GM12873 (cell line): Measurements from ENCODE around the gene TARDBP.

ENCODE experiments used
- TF ChIP-seq, protein P1 (sequence below): IDR thresholded peaks from 2 replicates; pipeline ENCODE4 v1.5.1; 2012; ENCODE audit warnings: low read depth, mild to moderate bottlenecking, moderate library complexity, low read length, control low read depth; ENCODE audit not compliant: insufficient read depth; ENCODE audit errors: missing control alignments

Gene TARDBP

DNA sequence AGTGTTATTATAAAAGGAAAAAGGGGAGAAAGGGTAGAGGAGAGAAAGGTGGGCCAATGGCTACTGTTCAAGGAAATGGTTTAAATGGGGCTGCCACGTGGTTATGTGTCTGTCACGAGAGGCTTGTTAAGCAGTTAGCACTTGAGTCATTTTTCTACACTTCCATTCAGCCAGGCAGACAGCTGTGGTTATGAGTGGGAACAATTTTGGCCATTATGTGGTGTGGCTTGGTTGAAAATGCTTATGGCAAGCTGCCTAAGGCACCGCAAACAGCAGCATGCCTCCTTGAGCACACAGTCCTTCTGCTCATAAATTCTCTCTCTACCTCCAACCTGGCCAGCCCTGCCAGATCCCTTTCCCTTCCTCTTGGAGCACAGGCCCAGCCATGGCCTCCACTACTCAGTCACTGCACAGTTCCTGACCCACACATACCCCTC is 50.5 kb downstream of the TARDBP start:
- TF ChIP-seq, protein P1, sequence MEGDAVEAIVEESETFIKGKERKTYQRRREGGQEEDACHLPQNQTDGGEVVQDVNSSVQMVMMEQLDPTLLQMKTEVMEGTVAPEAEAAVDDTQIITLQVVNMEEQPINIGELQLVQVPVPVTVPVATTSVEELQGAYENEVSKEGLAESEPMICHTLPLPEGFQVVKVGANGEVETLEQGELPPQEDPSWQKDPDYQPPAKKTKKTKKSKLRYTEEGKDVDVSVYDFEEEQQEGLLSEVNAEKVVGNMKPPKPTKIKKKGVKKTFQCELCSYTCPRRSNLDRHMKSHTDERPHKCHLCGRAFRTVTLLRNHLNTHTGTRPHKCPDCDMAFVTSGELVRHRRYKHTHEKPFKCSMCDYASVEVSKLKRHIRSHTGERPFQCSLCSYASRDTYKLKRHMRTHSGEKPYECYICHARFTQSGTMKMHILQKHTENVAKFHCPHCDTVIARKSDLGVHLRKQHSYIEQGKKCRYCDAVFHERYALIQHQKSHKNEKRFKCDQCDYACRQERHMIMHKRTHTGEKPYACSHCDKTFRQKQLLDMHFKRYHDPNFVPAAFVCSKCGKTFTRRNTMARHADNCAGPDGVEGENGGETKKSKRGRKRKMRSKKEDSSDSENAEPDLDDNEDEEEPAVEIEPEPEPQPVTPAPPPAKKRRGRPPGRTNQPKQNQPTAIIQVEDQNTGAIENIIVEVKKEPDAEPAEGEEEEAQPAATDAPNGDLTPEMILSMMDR: no peak

DNA sequence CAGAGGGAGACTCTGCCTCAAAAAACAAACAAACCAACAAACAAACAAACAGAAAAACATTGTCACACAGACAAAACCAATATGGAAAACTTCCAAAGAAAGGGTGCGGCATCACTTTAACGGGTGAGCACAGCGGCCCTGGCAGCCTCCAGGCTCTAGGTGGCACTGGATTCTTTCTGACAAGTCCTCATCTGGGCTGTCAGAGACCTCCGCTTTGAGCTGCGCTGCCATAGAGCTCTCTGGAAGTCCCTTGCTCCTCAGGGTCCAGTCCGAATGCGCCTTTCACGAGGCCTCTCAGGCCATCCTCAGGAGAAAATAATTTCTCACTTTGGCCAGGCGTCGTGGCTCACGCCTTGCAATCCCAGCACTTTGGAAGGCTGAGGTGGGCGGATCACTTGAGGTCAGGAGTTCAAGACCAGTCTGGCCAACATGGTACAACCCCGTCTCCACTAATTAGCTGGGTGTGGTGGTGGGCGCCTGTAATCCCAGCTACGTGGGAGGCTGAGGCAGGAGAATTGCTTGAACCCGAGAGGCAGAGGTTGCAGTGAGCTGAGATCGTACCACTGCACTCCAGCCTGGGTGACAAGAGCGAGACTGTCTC is 51.6 kb downstream of the TARDBP start:
- TF ChIP-seq, protein P1: peak; percentile 6

DNA sequence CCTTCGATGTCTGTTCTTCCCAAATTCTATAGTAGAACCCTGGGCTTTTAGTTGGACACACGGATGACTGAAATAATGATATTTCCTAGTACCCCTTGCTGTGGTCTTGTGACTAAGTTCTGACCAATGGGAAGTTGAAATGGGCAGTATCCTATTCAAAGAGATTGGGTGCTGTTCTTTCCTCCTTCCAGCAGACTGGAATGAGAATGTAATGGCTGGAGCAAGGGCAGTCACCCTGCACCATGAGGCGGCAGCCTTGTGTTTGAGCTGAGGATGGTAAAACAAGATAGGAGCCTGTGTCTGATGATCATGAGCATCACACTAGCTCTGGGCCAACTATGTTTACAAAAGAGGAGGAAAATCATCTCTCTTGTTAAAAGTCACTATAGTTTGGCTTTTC is 52.5 kb downstream of the TARDBP start:
- TF ChIP-seq, protein P1: no peak

DNA sequence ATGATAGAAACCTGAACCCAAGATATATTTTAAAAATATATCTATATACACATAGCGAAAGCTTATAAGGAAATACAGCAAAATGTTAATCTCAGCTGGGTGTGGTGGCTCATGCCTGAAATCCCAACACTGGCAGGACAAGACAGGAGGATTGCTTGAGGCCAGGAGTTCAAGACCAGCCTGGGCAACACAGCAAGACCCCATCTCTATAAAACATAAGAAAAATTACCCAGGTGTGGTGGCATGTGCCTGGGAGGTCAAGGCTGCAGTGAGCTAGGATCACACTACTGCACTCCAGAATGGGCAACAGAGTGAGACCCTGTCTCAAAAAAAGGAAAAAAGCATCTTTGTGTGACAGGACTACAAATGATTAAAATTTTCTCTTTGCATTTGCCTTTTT is 53.3 kb downstream of the TARDBP start:
- TF ChIP-seq, protein P1: no peak

DNA sequence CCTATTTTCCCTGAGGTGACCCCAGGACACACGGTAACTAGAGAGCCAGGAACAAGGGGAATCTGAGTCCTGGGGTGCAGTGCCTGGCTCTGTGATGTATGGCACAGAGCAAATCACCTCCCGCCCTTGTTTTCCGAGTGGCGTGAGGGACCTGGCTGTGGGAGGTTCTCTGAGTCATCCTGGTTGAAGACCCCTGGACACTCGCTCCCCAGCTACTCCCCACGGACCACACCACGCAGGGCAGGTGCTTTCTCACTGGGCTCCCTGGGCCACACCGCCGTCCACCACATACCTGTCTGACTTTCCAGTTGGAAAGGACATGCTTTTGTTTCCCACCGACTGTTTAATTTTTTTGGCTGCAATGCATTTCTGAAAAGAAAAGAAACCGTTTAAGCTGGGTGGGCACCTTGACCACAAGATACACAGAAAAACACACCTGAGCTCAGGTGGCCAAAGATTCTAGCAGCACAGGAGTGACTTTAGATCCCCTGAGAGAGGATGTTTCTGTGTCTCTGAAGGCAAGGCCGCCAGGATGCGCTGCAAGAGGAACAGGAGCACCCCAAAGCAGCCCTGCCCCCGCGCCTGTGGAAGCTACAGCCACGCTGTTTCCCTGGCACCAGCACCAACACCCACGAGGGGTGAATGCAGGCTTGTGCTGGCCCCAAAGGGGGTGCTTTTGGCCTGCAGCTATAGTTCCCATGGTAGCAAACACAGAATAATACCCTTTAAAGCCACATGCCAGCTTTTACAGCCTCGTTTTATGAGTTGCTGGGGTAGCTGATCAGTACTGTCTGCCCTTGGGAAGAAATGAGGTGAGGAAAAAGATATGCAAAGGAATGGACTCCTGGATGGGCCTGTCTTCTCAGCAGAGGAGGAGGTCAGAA is 55.5 kb downstream of the TARDBP start:
- TF ChIP-seq, protein P1: no peak

DNA sequence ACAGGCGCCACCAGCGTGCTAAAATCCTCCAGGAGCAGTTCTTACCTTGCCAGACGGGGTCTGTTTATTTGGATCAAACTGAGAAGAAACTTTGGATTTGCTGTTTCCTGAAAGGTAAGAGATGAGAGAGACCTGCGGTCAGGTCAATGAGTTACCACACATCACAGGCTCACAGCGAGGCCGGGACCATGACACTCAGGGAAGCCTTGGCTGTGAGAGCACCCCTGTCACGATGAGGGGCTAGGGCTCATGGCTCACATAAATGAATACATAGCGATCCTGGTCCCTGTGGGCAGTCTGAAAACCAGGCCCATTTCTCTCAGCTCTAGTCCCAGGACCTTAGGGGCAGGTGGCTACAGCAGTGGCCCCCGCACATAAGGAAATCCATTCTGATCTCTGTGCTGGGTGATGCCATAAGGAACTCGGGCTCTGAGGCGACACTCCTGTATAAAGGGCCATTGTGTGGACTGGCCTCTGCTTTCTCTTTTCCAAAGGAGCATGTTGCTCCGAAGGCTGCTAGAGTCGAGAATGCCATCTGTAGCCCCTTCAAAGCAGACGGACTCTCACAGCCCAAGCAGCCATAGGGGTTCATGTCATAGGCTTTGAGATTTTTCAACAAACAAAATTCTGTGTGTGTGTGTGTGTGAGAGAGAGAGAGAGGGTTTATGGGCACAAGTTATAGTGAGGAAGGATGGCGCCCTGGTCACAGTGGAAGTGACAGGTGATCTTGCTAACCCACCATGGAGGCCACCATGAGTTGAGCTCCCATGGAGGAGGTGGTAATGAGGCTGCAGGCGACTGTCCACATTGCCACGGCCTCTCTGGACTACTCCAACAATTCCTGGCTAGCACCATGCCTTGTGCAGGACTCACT is 56.4 kb downstream of the TARDBP start:
- TF ChIP-seq, protein P1: no peak

DNA sequence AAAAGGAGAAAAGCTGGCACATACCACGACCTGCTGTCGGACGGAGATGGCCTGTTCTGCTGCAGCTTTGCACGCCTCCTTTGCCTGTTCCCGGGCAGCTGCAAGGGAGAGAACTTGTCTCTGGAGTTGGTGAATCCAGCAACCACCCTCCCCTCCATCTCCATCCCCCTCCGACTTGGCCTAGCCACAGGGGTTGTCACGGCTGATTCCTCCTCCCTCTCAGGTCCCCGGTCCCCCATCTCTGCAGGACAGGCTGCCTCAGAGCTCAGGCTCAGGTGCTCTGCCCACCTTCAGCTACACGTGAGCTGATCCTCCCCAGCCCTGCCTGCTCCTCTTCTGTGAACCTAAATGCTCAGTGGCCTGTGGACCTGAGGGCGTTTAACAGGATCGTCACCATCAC is 58.4 kb downstream of the TARDBP start:
- TF ChIP-seq, protein P1: no peak
